ENCODE results near the gene GM2A.

DNA sequence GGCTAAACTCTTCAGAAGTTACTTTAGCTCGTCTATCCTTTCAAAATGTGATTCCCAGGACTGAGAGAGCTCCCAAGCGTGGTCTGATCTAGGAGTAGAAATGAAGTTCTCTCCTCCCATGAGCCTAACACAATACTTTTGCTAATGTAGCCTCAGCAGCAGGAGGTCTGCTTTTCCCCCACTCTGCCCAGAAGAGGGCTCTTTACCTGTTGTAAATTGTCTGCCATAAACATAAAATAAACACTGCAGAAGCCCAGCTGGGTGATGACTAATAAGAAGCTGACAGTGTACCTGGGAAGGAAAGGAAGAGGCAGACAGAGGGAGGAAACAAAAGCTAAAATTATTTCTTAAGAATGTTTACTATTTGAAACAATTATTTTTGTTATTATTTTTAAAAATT is 35.2 kb downstream of the GM2A start:
- TF ChIP-seq HHEX (CRISPR knock-in tag; IDR thresholded peaks at IDR 0.05) (no peak), PRPF4 (IDR thresholded peaks at IDR 0.05; ENCODE audit: low read depth, low read length, poor library complexity, severe bottlenecking) (no peak), HCFC1 (IDR thresholded peaks at IDR 0.05; ENCODE audit: low read depth, low read length) (no peak), SMC3 (IDR thresholded peaks at IDR 0.05; ENCODE audit: low read length) (peak; percentile 13; the same call in 1 of the 2 replicates), ZNF367 (CRISPR knock-in tag; IDR thresholded peaks at IDR 0.05; ENCODE audit: borderline replicate concordance) (no peak), POLR2A (IDR thresholded peaks at IDR 0.05; ENCODE audit: insufficient read depth in 1 of 2, low read depth in 2 of 2, low read length in 2 of 2) (no peak), ATF1 (CRISPR knock-in tag; IDR thresholded peaks at IDR 0.05) (no peak)
- TF ChIP-seq, protein P1, sequence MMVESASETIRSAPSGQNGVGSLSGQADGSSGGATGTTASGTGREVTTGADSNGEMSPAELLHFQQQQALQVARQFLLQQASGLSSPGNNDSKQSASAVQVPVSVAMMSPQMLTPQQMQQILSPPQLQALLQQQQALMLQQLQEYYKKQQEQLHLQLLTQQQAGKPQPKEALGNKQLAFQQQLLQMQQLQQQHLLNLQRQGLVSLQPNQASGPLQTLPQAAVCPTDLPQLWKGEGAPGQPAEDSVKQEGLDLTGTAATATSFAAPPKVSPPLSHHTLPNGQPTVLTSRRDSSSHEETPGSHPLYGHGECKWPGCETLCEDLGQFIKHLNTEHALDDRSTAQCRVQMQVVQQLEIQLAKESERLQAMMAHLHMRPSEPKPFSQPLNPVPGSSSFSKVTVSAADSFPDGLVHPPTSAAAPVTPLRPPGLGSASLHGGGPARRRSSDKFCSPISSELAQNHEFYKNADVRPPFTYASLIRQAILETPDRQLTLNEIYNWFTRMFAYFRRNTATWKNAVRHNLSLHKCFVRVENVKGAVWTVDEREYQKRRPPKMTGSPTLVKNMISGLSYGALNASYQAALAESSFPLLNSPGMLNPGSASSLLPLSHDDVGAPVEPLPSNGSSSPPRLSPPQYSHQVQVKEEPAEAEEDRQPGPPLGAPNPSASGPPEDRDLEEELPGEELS (CRISPR knock-in tag; IDR thresholded peaks at IDR 0.05): no peak
- TF ChIP-seq, protein P2, sequence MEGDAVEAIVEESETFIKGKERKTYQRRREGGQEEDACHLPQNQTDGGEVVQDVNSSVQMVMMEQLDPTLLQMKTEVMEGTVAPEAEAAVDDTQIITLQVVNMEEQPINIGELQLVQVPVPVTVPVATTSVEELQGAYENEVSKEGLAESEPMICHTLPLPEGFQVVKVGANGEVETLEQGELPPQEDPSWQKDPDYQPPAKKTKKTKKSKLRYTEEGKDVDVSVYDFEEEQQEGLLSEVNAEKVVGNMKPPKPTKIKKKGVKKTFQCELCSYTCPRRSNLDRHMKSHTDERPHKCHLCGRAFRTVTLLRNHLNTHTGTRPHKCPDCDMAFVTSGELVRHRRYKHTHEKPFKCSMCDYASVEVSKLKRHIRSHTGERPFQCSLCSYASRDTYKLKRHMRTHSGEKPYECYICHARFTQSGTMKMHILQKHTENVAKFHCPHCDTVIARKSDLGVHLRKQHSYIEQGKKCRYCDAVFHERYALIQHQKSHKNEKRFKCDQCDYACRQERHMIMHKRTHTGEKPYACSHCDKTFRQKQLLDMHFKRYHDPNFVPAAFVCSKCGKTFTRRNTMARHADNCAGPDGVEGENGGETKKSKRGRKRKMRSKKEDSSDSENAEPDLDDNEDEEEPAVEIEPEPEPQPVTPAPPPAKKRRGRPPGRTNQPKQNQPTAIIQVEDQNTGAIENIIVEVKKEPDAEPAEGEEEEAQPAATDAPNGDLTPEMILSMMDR (CRISPR knock-in tag; IDR thresholded peaks at IDR 0.05): peak; percentile 38; the same call in 1 of the 2 replicates
- TF ChIP-seq, protein P3, sequence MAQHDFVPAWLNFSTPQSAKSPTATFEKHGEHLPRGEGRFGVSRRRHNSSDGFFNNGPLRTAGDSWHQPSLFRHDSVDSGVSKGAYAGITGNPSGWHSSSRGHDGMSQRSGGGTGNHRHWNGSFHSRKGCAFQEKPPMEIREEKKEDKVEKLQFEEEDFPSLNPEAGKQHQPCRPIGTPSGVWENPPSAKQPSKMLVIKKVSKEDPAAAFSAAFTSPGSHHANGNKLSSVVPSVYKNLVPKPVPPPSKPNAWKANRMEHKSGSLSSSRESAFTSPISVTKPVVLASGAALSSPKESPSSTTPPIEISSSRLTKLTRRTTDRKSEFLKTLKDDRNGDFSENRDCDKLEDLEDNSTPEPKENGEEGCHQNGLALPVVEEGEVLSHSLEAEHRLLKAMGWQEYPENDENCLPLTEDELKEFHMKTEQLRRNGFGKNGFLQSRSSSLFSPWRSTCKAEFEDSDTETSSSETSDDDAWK (CRISPR knock-in tag; IDR thresholded peaks at IDR 0.05): no peak
